22Rv1 (cell line): ENCODE data around the gene SLC39A11.

Source experiments
- CTCF ChIP-seq: fragments of 450-650 bp; IDR thresholded peaks from 2 replicates; pipeline ENCODE4 v1.5.1; 2017; ENCODE audit warnings: mild to moderate bottlenecking
- ZFX ChIP-seq: fragments of 450-650 bp; IDR thresholded peaks from 2 replicates; pipeline ENCODE4 v1.6.1; 2017; ENCODE audit warnings: antibody characterized with exemption, borderline replicate concordance

GRCh38 chr17:72677108-72677507 is 415.4 kb downstream of the SLC39A11 start:
- TF ChIP-seq CTCF, result no peak
- no peak for TF ChIP-seq ZFX
